ENCODE results near the gene KDM5B. TPM values are rescaled to one million over a fixed set of nuclear protein-coding genes. Genes with fewer than 3 reads are reported as not detected.

The KDM5B gene
- total RNA-seq, 2 donors from 2014 or later = 28.7 to 36.8 TPM

DNA sequence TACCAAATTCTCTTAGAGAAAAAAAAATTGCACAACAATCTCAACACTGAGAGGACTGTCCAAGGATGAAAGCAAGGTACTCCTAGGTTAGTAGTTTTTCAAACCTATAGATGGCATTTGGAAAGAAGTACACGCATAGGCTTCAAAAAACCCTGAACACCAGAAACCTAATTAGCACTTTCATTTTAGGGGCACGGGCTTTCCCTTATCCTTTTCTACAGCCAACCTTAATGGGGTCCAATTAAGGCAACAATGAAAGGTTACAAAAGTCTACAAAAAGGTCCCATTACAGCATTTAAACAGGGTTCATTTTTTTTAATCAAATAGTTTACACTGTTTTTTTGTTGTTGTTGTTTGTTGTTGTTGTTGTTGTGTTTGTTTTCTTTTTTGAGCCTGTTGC is 6.2 kb downstream of the KDM5B start:
- ATAC-seq (no peak), DNase-seq (no peak)
- H3K27me3 ChIP-seq = no peaks in the 10 kb centered on the region
- TF ChIP-seq, protein P1, sequence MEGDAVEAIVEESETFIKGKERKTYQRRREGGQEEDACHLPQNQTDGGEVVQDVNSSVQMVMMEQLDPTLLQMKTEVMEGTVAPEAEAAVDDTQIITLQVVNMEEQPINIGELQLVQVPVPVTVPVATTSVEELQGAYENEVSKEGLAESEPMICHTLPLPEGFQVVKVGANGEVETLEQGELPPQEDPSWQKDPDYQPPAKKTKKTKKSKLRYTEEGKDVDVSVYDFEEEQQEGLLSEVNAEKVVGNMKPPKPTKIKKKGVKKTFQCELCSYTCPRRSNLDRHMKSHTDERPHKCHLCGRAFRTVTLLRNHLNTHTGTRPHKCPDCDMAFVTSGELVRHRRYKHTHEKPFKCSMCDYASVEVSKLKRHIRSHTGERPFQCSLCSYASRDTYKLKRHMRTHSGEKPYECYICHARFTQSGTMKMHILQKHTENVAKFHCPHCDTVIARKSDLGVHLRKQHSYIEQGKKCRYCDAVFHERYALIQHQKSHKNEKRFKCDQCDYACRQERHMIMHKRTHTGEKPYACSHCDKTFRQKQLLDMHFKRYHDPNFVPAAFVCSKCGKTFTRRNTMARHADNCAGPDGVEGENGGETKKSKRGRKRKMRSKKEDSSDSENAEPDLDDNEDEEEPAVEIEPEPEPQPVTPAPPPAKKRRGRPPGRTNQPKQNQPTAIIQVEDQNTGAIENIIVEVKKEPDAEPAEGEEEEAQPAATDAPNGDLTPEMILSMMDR (IDR thresholded peaks at IDR 0.05) = no peak
- TF ChIP-seq POLR2A (IDR thresholded peaks at IDR 0.05) = no peak
- 62 to 68% methylated on average over 2 of the region's 2 CpGs for WGBS, 2 donors
- intact Hi-C loops (cut with DNase I) = no loop called here
- H3K4me3 ChIP-seq = no peak overlapping the region
- no peak overlapping the region for H3K27ac ChIP-seq
- no peaks in the 10 kb centered on the region for H3K9me3 ChIP-seq
- no peaks in the 10 kb centered on the region for H3K36me3 ChIP-seq (replicated peaks in 1 of 2; ENCODE audit: insufficient read depth in 1 of 2, low read depth in 2 of 2)
- peaks cover 26% of the 10 kb centered on the region for H3K4me1 ChIP-seq

- 94 to 96% methylated on average over 2 of the region's 2 CpGs for WGBS, 2 donors
- no peaks in the 10 kb centered on the region for H3K9me3 ChIP-seq
- no peak for TF ChIP-seq POLR2A (IDR thresholded peaks at IDR 0.05)
- TF ChIP-seq, protein P1 (IDR thresholded peaks at IDR 0.05) = no peak
- H3K4me3 ChIP-seq = no peak overlapping the region
- H3K27me3 ChIP-seq = no peaks in the 10 kb centered on the region
- DNase-seq = no peak
- no peaks in the 10 kb centered on the region for H3K36me3 ChIP-seq (replicated peaks in 1 of 2; ENCODE audit: insufficient read depth in 1 of 2, low read depth in 2 of 2)
- no peak overlapping the region for H3K27ac ChIP-seq
- H3K4me1 ChIP-seq = peaks cover 24% of the 10 kb centered on the region
- intact Hi-C loops (cut with DNase I) = no loop called here
- no peak for ATAC-seq
Observed at GRCh38 chr1:202801175-202801574, 7.0 kb downstream of the KDM5B start.

DNA sequence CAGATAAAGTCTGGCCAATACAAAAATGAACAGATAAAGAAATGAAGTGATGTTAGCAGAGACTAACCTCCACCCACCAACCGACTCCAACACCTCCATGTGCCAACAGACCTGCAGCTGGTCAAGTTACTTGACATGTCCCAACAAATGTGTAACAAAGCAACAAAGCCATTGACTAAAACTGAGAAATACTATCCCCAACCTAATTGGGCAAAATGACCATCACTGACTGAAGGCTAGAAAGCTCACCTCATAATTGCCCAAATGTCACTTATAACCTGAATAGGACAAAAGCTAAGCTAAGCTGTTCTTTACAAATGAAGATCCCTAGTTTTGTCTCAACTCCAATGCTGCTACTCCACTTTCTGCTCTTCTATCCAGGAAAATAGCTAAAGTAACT is 7.5 kb downstream of the KDM5B start:
- Histone ChIP-seq H3K4me1 (peaks cover 20% of the 10 kb centered on the region), H3K4me3 (no peak overlapping the region), H3K9me3 (no peaks in the 10 kb centered on the region), H3K36me3 (replicated peaks in 1 of 2; ENCODE audit: insufficient read depth in 1 of 2, low read depth in 2 of 2) (no peaks in the 10 kb centered on the region), H3K27ac (no peak overlapping the region), H3K27me3 (no peaks in the 10 kb centered on the region)
- DNase-seq (no peak), ATAC-seq (no peak)
- intact Hi-C loops (cut with DNase I) = no loop called here
- TF ChIP-seq, protein P1 (IDR thresholded peaks at IDR 0.05) = no peak
- TF ChIP-seq POLR2A (IDR thresholded peaks at IDR 0.05) = no peak
- WGBS, 2 donors = 78 to 94% methylated on average over 1 of the region's 1 CpG

GRCh38 chr1:202798792-202799331 is 9.4 kb downstream of the KDM5B start:
- no peaks in the 10 kb centered on the region for H3K9me3 ChIP-seq
- peaks cover 11% of the 10 kb centered on the region for H3K4me1 ChIP-seq
- no peaks in the 10 kb centered on the region for H3K27me3 ChIP-seq
- TF ChIP-seq, protein P1 (IDR thresholded peaks at IDR 0.05) = no peak
- no peak for TF ChIP-seq POLR2A (IDR thresholded peaks at IDR 0.05)
- H3K4me3 ChIP-seq = no peak overlapping the region
- no peaks in the 10 kb centered on the region for H3K36me3 ChIP-seq (replicated peaks in 1 of 2; ENCODE audit: insufficient read depth in 1 of 2, low read depth in 2 of 2)
- intact Hi-C loops (cut with DNase I) = no loop called here
- no peak for DNase-seq
- no peak overlapping the region for H3K27ac ChIP-seq
- whole genome bisulfite sequencing, 2 donors = 70 to 75% methylated on average over 6 of the region's 6 CpGs
- no peak for ATAC-seq

GRCh38 chr1:202798260-202798659 is 10.0 kb downstream of the KDM5B start:
- TF ChIP-seq, protein P1 (IDR thresholded peaks at IDR 0.05) = no peak
- TF ChIP-seq POLR2A (IDR thresholded peaks at IDR 0.05) = no peak
- intact Hi-C loops (cut with DNase I) = no loop called here
- Histone ChIP-seq H3K4me3 (no peak overlapping the region), H3K36me3 (replicated peaks in 1 of 2; ENCODE audit: insufficient read depth in 1 of 2, low read depth in 2 of 2) (no peaks in the 10 kb centered on the region), H3K27ac (no peak overlapping the region), H3K27me3 (no peaks in the 10 kb centered on the region), H3K9me3 (no peaks in the 10 kb centered on the region), H3K4me1 (peaks cover 8% of the 10 kb centered on the region)
- no peak for DNase-seq
- whole genome bisulfite sequencing, 2 donors = 84 to 88% methylated on average over 4 of the region's 4 CpGs
- no peak for ATAC-seq

Data from body of pancreas (tissue), 4 donors.